ENCODE measurements around the gene R3HDM4.

- TF ChIP-seq CTCF (IDR thresholded peaks at IDR 0.05; ENCODE audit: low read depth, low read length, missing input control) (no peak), TAF1 (conservative IDR thresholded peaks at IDR 0.05) (no peak), YY1 (IDR thresholded peaks at IDR 0.05) (no peak), EGR1 (IDR thresholded peaks at IDR 0.05; ENCODE audit: low read depth in 2 of 2) (peak in 1 of 2 donors; percentile 36), GABPA (IDR thresholded peaks at IDR 0.05 in 1 of 2, conservative IDR thresholded peaks at IDR 0.05 in 1 of 2) (no peak), MAX (IDR thresholded peaks at IDR 0.05) (no peak), RXRA (IDR thresholded peaks at IDR 0.05) (peak; percentile 67 to 69), REST (IDR thresholded peaks at IDR 0.05) (no peak), SP1 (IDR thresholded peaks at IDR 0.05) (peak; percentile 60), ZBTB33 (IDR thresholded peaks at IDR 0.05) (no peak)
These were observed 27.7 kb upstream of the R3HDM4 start for GRCh38 chr19:940591-941291.

All from liver (tissue), 3 donors.